ENCODE data around the gene TRMT44. TPM values are rescaled to one million over a fixed set of nuclear protein-coding genes. Genes with fewer than 3 reads are reported as not detected.

TRMT44 gene
- total and polyA plus RNA-seq, 2 of the 4 experiments (the other 2 are of a cell fraction): 7.3 to 8.1 TPM

- peaks cover 12% of the 10 kb centered on the region; the same call in 1 of the 2 replicates for H4K20me1 ChIP-seq (ENCODE audit: insufficient read depth, low read length)
- dilution Hi-C loops (cut with HindIII; ENCODE audit: low sequenced_read_pairs, unreplicated experiment) (no loop called here), in situ Hi-C loops (cut with MboI; ENCODE audit: low sequenced_read_pairs) (loop anchor here (25.0 kb wide), 1 partner anchor 1649 kb away; no protein-coding TSS in a partner anchor), intact Hi-C loops (cut with micrococcal nuclease) (no loop called here)
- H4K91ac ChIP-seq (ENCODE audit: insufficient read depth, low read depth, low read length): no peak overlapping the region
- peaks cover 9% of the 10 kb centered on the region; the same call in 1 of the 2 replicates for H3K9me1 ChIP-seq (ENCODE audit: insufficient read depth, low read length)
- H3K18ac ChIP-seq (ENCODE audit: low read depth, low read length): no peak overlapping the region
- no peak overlapping the region for H2BK5ac ChIP-seq (ENCODE audit: low read depth, low read length, poor library complexity, severe bottlenecking)
- 58% methylated on average over 6 of the region's 11 CpGs; no CpG with 5 or more reads in 1 of the 2 experiments for WGBS, 2 experiments (ENCODE audit: extremely low coverage in 2 of 2, insufficient read length in 1 of 2)
- H3K14ac ChIP-seq (replicated peaks; ENCODE audit: low read depth, low read length): no peak overlapping the region
- no peak overlapping the region for H3K23ac ChIP-seq (ENCODE audit: low read depth, low read length)
- H3K27ac ChIP-seq (ENCODE audit: insufficient read depth, low read length): no peak overlapping the region
- no peak overlapping the region; the same call in 1 of the 2 replicates for H3K4ac ChIP-seq (ENCODE audit: low read depth, low read length)
- ChIA-PET POLR2A (ENCODE audit: unreplicated experiment) (no interaction called here), CTCF (interaction anchor here (0.6 to 1.5 kb wide), 2 partner anchors 10 to 252 kb away, joined by 4 to 7 read pairs; no protein-coding TSS in a partner anchor)
- TF ChIP-seq, protein P1, sequence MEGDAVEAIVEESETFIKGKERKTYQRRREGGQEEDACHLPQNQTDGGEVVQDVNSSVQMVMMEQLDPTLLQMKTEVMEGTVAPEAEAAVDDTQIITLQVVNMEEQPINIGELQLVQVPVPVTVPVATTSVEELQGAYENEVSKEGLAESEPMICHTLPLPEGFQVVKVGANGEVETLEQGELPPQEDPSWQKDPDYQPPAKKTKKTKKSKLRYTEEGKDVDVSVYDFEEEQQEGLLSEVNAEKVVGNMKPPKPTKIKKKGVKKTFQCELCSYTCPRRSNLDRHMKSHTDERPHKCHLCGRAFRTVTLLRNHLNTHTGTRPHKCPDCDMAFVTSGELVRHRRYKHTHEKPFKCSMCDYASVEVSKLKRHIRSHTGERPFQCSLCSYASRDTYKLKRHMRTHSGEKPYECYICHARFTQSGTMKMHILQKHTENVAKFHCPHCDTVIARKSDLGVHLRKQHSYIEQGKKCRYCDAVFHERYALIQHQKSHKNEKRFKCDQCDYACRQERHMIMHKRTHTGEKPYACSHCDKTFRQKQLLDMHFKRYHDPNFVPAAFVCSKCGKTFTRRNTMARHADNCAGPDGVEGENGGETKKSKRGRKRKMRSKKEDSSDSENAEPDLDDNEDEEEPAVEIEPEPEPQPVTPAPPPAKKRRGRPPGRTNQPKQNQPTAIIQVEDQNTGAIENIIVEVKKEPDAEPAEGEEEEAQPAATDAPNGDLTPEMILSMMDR (conservative IDR thresholded peaks at IDR 0.05; ENCODE audit: low read depth, low read length): no peak
- TF ChIP-seq CEBPB (IDR thresholded peaks at IDR 0.05; ENCODE audit: low read depth, low read length) (no peak), ELK1 (IDR thresholded peaks at IDR 0.05; ENCODE audit: borderline replicate concordance, low read depth, low read length) (no peak), RCOR1 (IDR thresholded peaks at IDR 0.05; ENCODE audit: insufficient replicate concordance, low read length) (no peak), FOS (IDR thresholded peaks at IDR 0.05; ENCODE audit: low read depth, low read length) (no peak), BHLHE40 (IDR thresholded peaks at IDR 0.05; ENCODE audit: low read depth, low read length) (no peak), CHD1 (IDR thresholded peaks at IDR 0.05; ENCODE audit: low read depth, low read length) (no peak)
- peak overlapping the region; percentile 26; the same call in 1 of the 2 replicates for H3K4me2 ChIP-seq (ENCODE audit: low read depth, low read length)
- H4K5ac ChIP-seq (ENCODE audit: low read depth, low read length): no peak overlapping the region
- DNase-seq: no peak
- peaks cover 12% of the 10 kb centered on the region for H3K4me1 ChIP-seq (ENCODE audit: control insufficient read depth, insufficient read depth, low read length)
- no peak overlapping the region for H2BK120ac ChIP-seq (ENCODE audit: low read depth, low read length)
- H3K79me1 ChIP-seq (ENCODE audit: low read depth in 1 of 2, low read length in 2 of 2): peaks cover 30 to 70% of the 10 kb centered on the region in 2 experiments
- H2AFZ ChIP-seq (replicated peaks; ENCODE audit: low read length, poor library complexity): no peak overlapping the region
- no peaks in the 10 kb centered on the region for H3K36me3 ChIP-seq (ENCODE audit: control insufficient read depth, insufficient read depth, low read length)
- no peak for ATAC-seq (ENCODE audit: low read depth)
- H4K8ac ChIP-seq (ENCODE audit: low read depth in 2 of 2, low read length in 2 of 2): no peak overlapping the region
- no TSS peak for BruUV-seq (replicated peaks)
- H2BK20ac ChIP-seq (ENCODE audit: low read depth, low read length): no peak overlapping the region
- H3K56ac ChIP-seq (ENCODE audit: extremely low read depth, insufficient read depth, low read length): no peak overlapping the region
- H3K9me3 ChIP-seq (ENCODE audit: control insufficient read depth, insufficient read depth, low read length): no peaks in the 10 kb centered on the region
- H2AK5ac ChIP-seq (ENCODE audit: low read depth, low read length): peak overlapping the region; percentile 39
- H2BK15ac ChIP-seq (ENCODE audit: low read depth, low read length): no peak overlapping the region
- H3K4me3 ChIP-seq (ENCODE audit: insufficient read depth, low read depth, low read length): no peak overlapping the region
- no peaks in the 10 kb centered on the region for H3K27me3 ChIP-seq (ENCODE audit: control insufficient read depth, insufficient read depth, low read length)
- H3K9ac ChIP-seq (ENCODE audit: low read depth, low read length): no peak overlapping the region
- no peak overlapping the region for H2AK9ac ChIP-seq (replicated peaks; ENCODE audit: low read depth, low read length, poor library complexity)
These were observed 1.8 kb upstream of the TRMT44 start for GRCh38 chr4:8438743-8439142.
